ENCODE results near the gene MED9. TPM values are rescaled to one million over a fixed set of nuclear protein-coding genes. Genes with fewer than 3 reads are reported as not detected.

Gene MED9
- total RNA-seq, 2 experiments from 2014 or later, result 17.8 to 20.6 TPM

DNA sequence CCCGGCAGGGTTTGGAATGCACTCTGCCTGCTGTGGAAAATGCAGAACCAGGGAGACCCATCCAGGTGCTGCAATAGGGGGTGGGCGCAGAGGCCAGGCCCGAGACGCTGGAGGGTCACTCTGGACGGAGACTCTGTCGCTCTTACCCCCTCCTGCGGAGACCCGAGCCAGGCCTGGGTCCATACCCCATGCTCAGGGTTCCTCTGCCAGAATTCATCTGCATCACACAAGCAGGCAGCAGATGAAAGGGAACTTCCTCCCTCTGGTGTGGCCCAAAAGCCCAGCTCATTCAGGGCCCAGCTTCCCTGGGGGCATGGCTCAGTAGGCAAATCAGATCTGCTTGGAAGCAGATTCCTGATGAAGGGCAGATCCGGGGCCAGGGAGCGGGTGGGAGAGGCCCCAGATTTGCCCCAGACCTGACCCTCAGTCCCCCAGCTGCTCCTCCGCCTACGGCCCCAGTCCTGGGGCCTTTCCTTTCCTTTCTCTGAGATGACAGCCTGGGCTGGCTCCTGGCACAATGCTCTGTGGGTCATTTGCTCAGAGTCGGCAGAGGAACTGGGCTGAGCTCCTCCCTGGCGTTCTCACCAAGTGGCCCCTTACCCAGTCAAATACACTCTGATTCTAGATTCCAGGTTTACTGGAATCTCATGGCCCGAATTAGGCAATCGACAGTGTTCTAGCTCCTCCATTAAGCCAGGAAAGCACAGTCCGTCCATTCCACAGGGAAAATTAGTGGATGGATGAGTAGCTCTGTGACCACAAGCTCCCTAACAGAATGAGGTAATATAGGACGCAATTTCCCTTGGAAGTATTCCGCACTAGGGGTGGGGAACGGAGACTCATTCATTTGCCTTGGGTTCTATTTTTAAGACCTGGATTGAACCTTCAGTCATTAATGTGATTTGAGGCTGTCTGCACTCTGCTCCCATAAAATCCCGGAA, 38.5 kb downstream of the MED9 start:
- Mint-ChIP-seq H3K27me3 (no peaks in the 10 kb centered on the region), H3K36me3 (no peaks in the 10 kb centered on the region), H3K4me1 (peaks cover 4% of the 10 kb centered on the region), H3K27ac (no peak overlapping the region), H3K9me3 (no peaks in the 10 kb centered on the region), H3K4me3 (no peak overlapping the region)
- DNase-seq, result no peak
- ATAC-seq (ENCODE audit: low read depth), result no peak
- POLR2A ChIA-PET, result no interaction called here

DNA sequence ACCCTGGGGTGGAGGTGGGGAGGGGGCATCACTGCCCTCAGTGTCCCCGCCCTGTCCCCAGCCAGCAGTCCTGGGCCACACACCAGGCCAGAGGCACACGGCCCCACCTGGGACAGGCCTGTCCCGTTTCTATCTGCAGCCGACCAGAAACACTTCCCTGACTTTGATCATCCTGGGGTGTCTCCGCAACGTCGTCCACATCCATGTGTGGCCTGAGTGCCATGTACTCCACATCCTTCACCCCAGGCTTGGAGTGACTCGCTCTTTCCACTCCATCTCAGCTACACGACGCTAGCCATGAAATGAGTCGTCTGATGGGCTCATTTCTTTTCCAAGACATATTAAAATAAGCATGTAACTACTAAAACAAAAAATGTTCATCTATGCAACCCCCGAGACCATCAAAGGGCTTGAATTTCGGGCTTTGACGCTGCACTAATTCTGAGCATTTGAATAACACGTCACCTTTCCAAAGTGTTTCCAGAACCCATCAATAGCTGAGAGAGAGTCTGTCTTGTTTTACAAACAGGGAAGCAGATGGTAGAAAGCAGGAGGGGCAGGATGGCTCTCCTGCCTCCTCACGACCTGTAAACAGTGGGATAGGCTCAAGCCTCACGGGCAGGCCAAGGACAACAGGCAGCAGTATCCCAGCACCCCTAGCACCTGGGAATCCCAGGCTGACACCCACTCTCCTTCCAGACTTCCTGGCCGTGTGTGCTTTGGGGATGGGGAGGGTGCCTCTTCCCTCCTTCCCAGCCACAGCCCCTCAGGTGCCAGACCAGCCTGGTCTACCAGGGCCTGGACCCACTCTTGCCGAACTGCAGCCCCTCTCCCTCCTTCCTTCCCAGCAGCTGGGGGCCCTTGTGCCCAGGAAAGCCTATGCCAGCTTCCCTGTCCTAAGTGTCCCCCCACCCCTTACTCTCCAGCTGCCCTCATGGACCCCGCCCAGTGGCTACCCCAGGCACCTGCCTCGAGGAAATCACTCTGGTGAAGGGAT, 39.4 kb downstream of the MED9 start:
- ATAC-seq (ENCODE audit: low read depth), result no peak
- H3K4me1 Mint-ChIP-seq, result no peaks in the 10 kb centered on the region
- H3K4me3 Mint-ChIP-seq, result no peak overlapping the region
- no peaks in the 10 kb centered on the region for H3K27me3 Mint-ChIP-seq
- no peaks in the 10 kb centered on the region for H3K9me3 Mint-ChIP-seq
- no peaks in the 10 kb centered on the region for H3K36me3 Mint-ChIP-seq
- DNase-seq, result no peak
- no peak overlapping the region for H3K27ac Mint-ChIP-seq
- POLR2A ChIA-PET, result no interaction called here

DNA sequence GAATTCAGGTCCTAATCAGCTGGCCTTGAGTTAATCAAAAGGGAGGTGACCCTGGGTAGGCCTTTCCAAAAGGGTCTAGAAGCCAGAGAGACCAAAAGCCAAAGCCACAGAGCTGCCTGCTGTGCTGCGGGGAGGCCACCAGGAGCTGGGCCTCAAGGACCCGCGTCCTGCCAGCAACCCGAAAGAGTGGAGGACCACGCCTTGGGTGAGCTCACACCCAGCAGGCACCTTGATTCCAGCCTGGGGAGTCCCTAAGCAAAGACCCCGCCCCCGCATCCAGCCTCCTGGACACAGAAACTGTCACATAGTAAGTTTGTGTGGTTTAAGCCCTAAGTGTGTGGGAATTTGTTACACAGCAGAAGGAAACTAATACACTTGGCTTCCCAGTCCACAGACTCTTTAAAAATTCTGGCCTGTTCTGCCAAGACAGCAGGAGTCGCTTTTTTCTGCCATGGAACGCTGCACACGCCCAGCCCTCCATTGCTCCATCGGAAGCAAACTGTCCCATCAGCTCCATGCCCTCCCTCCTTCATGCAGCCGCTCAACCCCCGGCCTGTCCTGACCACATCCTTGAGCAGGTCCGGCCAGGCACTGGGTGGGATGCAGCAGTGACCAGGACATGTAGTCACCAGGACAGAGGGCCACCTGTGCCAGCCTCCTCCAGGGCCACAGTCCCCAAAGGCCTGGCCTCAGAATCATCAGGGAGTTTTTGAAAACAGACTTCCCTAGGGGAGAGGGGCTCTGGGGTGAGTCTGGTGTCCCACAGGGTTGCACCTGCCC, 40.3 kb downstream of the MED9 start:
- Mint-ChIP-seq H3K36me3 (no peaks in the 10 kb centered on the region), H3K27ac (no peak overlapping the region), H3K27me3 (no peaks in the 10 kb centered on the region), H3K9me3 (no peaks in the 10 kb centered on the region), H3K4me3 (no peak overlapping the region), H3K4me1 (no peaks in the 10 kb centered on the region)
- no peak for ATAC-seq (ENCODE audit: low read depth)
- no peak for DNase-seq
- POLR2A ChIA-PET, result no interaction called here

DNA sequence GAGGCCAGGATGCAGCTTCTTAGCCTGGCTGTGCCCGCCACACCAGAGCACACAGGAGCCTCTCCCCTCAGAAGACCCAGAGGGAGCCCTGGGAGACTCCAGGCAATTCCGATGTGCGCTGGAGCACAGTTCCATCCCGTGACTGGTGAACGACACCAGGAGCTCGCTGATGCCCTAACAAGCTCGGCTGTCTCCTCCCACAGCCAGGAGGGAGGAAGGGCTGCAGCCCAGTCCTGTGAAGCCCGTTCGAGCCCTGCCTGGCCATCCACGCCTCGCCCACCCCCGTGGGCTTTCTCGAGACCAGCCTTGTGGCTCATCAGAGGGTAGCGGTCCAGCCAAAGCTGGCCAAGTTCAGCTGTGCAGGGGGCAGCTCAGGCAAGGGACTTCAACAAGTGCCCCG, 41.2 kb downstream of the MED9 start:
- Mint-ChIP-seq H3K36me3 (no peaks in the 10 kb centered on the region), H3K27ac (no peak overlapping the region), H3K4me3 (no peak overlapping the region), H3K9me3 (no peaks in the 10 kb centered on the region), H3K27me3 (no peaks in the 10 kb centered on the region), H3K4me1 (no peaks in the 10 kb centered on the region)
- POLR2A ChIA-PET, result no interaction called here
- ATAC-seq (ENCODE audit: low read depth) (no peak), DNase-seq (no peak)

DNA sequence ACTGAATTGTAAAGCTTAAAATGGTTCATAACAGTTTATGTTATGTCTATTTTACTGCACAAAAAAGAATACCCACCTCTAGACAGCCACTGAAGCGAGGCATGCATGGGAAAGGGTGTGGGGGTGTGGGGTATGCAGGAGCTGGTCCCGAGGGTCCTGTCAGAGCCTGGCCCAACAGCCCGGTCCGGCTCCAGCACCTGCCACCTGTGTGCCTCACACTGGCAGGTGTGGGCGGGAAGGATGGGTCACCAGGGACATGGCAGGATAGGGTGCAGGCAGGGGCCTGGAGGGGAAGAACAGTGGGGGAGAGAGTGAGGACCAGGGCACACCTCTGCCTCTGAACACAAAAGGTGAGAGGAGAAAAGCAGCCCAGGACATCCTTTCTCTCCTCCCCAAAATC, 42.2 kb downstream of the MED9 start:
- no peaks in the 10 kb centered on the region for H3K4me1 Mint-ChIP-seq
- no peak overlapping the region for H3K4me3 Mint-ChIP-seq
- ATAC-seq (ENCODE audit: low read depth), result no peak
- POLR2A ChIA-PET, result no interaction called here
- no peaks in the 10 kb centered on the region for H3K27me3 Mint-ChIP-seq
- no peak overlapping the region for H3K27ac Mint-ChIP-seq
- DNase-seq, result no peak
- H3K36me3 Mint-ChIP-seq, result no peaks in the 10 kb centered on the region
- no peaks in the 10 kb centered on the region for H3K9me3 Mint-ChIP-seq

DNA sequence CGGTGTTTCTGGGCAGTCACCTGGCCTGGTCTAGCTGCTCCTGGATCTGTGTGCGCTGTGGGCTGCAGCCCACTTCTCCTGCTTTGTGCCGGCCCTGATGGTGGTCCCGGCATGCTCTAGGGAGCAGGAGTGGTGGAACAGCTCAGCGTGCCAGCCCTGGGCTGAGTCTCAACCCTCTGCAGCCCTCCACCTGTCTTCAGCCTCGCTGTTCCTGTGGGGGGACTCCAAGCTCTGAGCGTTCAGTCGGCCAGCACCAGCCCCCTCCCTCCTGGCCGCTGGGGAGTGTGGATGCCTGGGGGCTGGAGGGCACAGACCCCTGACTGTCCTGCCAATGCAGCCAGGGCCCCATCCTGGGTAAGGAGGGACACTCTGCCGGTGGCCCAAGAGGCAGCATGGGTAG, 43.1 kb downstream of the MED9 start:
- Mint-ChIP-seq H3K9me3 (no peaks in the 10 kb centered on the region), H3K27ac (no peak overlapping the region), H3K27me3 (no peaks in the 10 kb centered on the region), H3K4me3 (no peak overlapping the region), H3K4me1 (no peaks in the 10 kb centered on the region), H3K36me3 (no peaks in the 10 kb centered on the region)
- POLR2A ChIA-PET, result no interaction called here
- DNase-seq (no peak), ATAC-seq (ENCODE audit: low read depth) (no peak)

DNA sequence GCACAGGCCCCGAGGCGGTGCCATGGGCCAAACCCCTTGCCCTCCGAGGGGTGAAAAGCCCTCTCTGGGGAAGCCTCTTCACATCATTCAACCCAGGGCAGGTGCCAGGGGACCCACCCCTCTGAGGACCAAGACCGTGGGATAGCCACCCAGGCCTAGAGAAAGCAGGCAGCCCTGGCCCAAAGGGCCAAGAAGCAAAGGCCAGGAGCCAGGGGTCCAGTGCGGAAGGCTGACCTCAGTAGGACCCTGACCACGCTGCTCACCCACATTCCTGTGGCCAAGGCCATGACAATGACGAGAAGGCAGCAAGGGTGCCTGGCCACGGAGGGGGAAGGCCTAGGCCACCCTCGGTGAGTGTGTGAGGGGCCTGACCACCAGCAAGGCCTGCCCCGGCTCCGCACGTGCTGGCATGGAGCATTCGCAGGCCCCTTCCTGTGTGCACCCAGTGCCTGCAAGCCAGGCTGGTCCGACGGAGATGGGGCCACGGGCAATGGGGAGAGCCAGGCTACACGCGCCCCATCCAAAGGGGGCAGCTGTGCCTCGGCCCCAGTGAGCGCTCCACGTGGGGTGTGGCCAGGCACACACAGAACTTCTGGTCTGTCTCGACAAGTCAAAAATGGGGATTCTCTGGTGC, 43.9 kb downstream of the MED9 start:
- POLR2A ChIA-PET, result no interaction called here
- no peak overlapping the region for H3K27ac Mint-ChIP-seq
- no peaks in the 10 kb centered on the region for H3K36me3 Mint-ChIP-seq
- no peaks in the 10 kb centered on the region for H3K27me3 Mint-ChIP-seq
- H3K9me3 Mint-ChIP-seq, result no peaks in the 10 kb centered on the region
- no peak for DNase-seq
- no peaks in the 10 kb centered on the region for H3K4me1 Mint-ChIP-seq
- H3K4me3 Mint-ChIP-seq, result no peak overlapping the region
- no peak for ATAC-seq (ENCODE audit: low read depth)

DNA sequence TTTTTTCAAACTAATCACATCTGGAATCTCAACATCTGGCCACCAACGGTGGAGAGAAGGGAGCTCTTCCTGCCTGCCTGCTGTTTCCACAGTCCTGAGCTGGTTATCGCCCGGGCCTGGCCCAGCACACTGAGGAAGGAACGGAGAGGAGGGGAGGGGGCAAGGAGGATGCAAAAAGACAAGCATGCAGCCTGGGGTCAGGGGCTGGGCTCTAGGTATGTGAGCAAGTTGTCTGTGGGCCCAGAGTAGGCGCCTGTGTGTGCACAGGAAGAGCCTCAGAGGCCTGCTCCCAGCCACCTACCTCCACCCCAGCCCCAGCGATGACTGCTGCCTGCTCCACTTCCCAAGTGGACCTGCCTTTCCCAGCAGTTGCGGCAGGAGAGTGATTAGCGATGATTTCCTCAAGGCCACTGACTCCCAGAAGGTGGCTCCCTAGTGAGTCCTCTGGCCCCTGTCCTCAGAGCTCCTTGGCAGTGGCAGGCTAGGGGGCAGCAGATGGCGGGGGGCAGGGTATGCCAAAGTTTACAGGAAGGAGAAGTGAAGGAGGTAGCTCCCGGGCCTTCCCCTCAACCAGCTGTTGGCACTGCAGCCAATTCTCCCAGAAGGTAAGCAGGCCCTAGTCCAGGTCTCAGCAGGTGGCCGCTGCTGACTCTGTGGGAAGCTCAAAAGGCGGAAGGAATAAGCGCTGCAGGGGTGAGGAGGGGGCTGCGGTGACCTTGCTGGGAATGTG, 46.4 kb downstream of the MED9 start:
- Mint-ChIP-seq H3K9me3 (no peaks in the 10 kb centered on the region), H3K4me1 (no peaks in the 10 kb centered on the region), H3K27me3 (no peaks in the 10 kb centered on the region), H3K36me3 (no peaks in the 10 kb centered on the region), H3K4me3 (no peak overlapping the region), H3K27ac (no peak overlapping the region)
- DNase-seq (no peak), ATAC-seq (ENCODE audit: low read depth) (no peak)
- POLR2A ChIA-PET, result no interaction called here

DNA sequence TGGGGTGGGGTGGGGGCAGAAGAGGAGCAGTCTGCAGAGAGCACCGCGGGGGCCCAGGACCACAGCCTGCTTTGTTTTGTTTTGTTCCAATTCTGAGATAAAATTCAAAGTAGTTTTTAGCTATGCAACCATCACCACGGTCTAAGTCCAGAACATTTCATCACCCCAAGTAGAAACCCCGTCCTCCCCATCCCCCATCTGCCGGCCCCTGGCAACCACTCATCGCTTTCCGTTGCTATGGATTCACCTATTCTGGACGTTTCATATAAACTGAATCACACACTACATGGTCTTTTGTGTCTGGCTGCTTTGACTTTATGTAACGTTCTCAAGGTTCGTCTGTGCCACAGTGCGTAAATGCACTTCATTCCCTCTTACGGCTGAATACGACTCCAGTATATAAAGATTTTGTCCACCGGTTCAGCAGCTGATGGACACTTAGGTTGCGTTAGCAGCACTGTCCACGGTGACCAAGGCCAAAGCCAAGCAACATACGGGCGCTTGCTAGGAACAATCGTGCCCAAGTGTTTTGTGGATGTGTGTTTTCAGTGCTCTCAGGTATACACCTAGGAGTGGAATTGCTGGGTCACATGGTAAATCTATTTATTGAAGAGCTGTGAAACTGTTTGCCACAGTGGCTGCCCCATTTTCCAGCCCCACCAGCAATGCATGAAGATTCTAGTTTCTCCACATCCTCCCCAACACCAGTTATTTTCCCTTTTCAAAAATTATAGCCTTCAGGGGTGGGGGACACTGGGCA, 47.1 kb downstream of the MED9 start:
- Mint-ChIP-seq H3K27me3 (no peaks in the 10 kb centered on the region), H3K9me3 (no peaks in the 10 kb centered on the region), H3K36me3 (no peaks in the 10 kb centered on the region), H3K4me1 (no peaks in the 10 kb centered on the region), H3K4me3 (no peak overlapping the region), H3K27ac (no peak overlapping the region)
- ATAC-seq (ENCODE audit: low read depth), result no peak
- POLR2A ChIA-PET, result no interaction called here
- DNase-seq, result no peak

DNA sequence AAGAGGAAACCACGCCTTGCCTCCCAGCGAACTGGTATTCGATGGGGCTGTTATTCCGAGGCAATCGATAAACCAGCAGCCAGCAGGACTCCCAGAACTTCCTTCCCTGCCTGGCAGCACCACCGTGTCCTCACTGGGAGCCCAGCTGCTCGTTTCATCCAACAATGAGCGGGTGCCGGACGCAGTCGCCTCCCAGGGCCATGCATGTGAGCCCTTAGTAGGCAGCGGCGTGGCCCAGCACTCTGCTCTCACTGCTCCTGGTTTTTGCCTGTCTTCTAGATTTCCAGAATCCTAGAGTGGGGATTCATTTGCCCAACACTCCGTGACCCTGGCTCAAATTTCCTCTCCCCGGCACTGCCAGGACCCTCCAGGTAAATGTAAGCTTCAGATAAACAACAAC, 48.5 kb downstream of the MED9 start:
- no peak overlapping the region for H3K4me3 Mint-ChIP-seq
- H3K36me3 Mint-ChIP-seq, result no peaks in the 10 kb centered on the region
- DNase-seq (no peak), ATAC-seq (ENCODE audit: low read depth) (no peak)
- H3K4me1 Mint-ChIP-seq, result no peaks in the 10 kb centered on the region
- H3K9me3 Mint-ChIP-seq, result no peaks in the 10 kb centered on the region
- H3K27ac Mint-ChIP-seq, result no peak overlapping the region
- H3K27me3 Mint-ChIP-seq, result no peaks in the 10 kb centered on the region
- POLR2A ChIA-PET, result interaction anchor here (0.6 kb wide), 2 partner anchors 134 to 346 kb away, joined by 3 to 5 read pairs; no protein-coding TSS in a partner anchor

DNA sequence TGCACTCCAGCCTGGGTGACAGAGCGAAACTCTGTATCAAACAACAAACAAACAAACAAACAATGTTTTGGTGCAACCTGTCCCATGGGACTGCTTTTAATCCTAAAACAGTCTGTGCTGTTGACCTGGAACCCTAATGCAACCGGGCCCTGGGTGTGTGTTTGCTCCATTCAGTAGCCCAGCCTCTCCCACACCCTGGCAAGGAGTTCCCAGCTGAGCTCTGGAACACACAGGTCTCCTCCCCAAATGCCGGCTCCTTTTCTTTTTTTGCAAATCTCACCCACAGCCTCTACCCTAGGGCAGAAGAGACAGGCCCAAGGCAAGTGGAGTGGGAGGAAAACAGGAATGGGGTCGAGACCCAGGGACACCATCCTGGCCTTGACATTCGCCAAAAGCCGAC, 49.2 kb downstream of the MED9 start:
- Mint-ChIP-seq H3K27ac (no peak overlapping the region), H3K36me3 (no peaks in the 10 kb centered on the region), H3K4me3 (no peak overlapping the region), H3K4me1 (no peaks in the 10 kb centered on the region), H3K9me3 (no peaks in the 10 kb centered on the region), H3K27me3 (no peaks in the 10 kb centered on the region)
- no peak for ATAC-seq (ENCODE audit: low read depth)
- DNase-seq, result no peak
- POLR2A ChIA-PET, result interaction anchor here (0.6 kb wide), 1 partner anchor 347 kb away, joined by 3 read pairs; no protein-coding TSS in a partner anchor

DNA sequence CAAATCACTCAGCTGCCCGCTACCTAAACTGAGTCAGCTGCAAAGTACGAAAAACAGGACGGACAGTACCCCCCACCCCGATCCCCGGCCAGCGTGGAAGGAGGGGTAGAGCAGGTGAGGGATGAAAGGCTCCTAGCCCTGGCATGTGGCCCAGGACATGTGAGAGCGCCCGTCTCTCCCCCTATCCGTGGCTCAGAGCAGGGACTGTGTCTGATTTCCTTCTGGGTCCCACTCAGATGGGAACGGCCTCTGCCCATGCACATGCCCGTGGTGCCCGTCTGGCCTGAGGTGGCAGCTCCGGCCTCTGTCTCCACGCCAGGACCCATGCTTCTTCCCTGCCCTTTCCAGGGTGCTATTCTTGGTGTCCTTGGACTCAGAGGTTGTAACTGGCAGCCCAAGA, 49.6 kb downstream of the MED9 start:
- Mint-ChIP-seq H3K36me3 (no peaks in the 10 kb centered on the region), H3K4me3 (no peak overlapping the region), H3K4me1 (no peaks in the 10 kb centered on the region), H3K27me3 (no peaks in the 10 kb centered on the region), H3K9me3 (no peaks in the 10 kb centered on the region), H3K27ac (no peak overlapping the region)
- no peak for ATAC-seq (ENCODE audit: low read depth)
- POLR2A ChIA-PET, result no interaction called here
- no peak for DNase-seq

Data from activated naive CD8-positive, alpha-beta T cell treated with anti-CD3 and anti-CD28 coated beads, Interleukin-2, amount 10 ng/mL, durations not matched to agents 7 days and 5 days (primary cell).